ENCODE data around the gene CDYL2.
A peak's percentile ranks its signal among the peaks of the same experiment; 100 is the strongest.

Gene CDYL2

DNA sequence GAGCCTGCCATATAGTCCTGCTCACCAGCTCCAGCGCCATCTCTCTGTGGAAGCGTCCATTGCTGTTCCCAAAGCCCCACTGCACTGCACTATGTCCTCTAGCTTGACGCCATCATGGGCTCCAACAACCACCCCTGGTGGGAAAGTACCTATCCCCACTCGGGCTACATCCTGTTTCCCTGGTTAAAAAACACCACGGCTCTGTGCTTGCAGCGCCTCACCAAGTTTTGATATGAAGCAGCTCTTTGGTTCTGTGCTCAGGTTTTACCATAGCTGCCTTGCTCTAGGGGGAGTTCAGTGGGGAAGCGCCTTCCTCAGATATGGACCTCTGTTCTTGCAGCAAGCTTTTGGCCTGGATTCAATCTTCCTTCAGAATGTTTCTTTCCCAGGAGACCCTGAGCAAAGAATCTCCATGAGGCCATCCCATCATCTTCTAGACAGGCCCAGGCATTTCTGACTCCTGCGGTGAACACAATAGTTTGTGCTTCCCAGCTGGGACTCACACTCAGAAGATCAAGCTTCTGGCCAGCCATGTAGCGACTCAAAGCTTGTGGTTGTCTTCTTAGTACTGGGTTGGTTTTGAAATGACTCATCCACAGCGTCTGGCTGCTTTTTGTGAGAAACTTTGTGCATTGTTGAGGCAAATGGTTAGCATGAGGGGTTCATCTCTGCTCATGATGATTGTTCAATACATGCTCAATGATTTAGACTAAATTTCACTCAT is 224.1 kb downstream of the CDYL2 start:
- no peak for DNase-seq

DNA sequence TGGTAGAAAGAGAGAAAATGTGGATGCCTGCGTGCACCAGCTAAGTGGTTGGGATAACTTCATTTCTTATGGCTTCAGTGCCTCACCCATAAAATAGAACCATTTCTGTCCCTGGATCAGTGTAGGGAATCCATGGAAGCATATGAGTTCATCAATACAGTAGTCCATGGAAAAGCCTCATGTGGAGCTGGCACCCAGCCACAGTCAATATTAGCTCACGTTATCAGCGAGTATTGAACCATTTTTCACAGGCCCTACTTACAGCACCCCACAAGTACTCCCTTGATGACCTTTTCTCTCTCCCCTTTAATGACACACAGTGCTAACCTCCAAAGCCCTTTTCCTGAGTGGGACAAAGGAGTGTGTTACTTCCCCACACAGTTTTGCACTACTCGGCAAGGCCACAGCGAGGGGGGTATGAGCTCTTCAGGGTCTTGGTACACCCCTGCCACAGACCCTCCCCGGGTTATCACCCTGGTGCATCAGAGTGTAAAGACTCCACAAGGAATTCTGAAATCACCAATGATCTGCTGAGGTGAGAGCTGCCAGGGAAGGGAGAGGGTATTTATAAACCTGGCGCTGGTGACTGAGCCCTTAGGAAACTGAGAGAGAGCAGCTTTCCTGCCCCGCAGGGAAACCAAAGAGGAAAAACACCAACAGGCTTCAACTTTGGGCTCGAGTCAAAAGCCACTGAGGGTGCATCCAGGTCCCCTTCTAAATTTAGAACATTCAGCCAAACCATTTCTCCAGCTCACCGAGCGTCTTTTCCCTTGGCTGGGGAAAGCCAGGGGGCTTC is 226.7 kb downstream of the CDYL2 start:
- DNase-seq, result no peak

GRCh38 chr16:80576343-80576912 is 228.0 kb downstream of the CDYL2 start:
- DNase-seq, result no peak

DNA sequence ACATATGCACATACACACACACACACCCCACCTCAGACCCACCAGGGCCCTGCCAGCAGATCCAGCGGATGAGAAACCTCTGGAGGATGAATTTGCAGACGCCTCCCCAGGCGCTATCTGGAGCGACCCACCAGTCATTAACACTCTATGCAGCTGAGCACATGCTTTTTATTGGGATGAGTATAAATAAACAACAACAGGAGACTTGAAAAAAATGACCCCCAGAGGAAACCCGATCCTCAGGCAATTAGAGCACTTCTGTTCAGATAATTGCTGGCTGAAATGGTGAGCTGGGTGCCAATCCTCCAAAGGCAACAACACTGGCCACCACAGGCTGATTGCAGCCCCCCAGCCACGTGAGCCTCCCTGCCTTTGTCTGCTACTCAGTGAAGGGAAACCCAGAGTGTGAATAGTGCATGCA is 230.7 kb downstream of the CDYL2 start:
- DNase-seq, result peak; percentile 84

GRCh38 chr16:80570106-80570478 is 234.3 kb downstream of the CDYL2 start:
- DNase-seq, result no peak

DNA sequence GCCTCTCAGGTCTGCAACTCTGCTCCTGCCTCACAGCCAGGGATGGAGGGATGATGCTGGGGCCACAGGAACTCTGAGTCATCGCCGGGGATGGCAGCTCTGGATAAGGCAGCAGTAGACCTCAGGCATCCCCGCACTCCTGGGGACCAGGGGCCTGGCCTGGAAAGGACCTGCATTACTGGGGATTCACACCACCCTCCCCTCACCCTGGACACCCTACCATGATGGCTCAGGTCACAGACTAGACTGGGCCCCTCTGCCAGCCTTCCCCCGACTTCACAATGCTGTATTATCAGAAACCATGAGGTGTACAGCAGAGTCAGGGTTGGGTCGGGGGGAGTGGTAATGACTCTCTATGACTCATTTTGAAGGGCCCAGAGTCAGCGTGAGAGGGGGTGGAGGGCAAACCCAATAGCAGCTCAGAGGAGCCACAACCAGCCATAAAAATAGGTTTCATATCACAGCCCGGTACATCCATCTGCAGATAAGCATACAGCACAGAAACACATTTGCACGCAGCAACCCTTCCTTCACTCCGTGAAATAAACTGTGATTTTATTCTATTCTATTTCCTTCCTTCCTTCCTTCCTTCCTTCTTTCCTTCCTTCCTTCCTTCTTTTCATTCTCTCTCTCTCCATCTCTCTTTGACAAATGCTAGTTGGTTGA is 234.8 kb downstream of the CDYL2 start:
- DNase-seq, result no peak

GRCh38 chr16:80564394-80564793 is 240.0 kb downstream of the CDYL2 start:
- DNase-seq, result no peak

DNA sequence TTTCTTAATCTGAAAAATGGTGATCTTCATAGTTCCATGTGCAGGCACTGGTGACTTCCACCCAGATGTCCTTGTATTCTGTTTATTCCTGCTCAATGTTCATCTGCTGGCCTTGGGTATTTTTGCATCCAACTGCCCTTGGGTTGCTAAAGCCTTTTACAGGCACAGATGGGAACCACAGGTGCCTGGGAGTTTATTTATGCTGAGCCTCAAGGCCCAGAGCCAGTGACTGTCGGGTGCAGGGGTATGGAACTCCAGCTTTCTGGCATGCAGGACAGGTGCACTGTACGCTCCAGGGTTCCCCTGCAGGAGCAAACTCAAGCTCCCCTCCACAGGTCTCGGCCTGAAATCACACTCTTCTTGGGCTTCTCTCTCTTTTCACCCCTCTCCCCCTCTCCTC is 241.3 kb downstream of the CDYL2 start:
- no peak for DNase-seq

GRCh38 chr16:80559369-80559768 is 245.0 kb downstream of the CDYL2 start:
- no peak for DNase-seq

DNA sequence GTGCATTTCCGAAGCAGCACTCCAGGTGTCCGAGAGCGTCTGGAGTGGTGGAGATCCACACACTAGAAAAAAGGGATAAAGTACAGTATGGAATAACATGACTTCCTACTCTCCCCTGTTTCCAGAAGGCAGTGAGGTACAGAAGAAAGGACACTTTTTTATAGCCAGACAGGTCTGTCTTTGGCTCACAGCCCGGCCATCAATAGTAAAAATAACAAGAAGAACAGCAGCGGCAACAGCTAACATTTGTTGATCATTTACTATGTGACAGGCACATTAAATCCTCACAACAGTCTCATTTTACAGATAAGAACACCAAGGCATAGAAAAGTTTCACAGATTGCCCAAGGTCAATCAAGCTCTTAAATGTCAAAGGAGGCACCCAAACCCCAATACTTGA is 247.4 kb downstream of the CDYL2 start:
- DNase-seq, result no peak

DNA sequence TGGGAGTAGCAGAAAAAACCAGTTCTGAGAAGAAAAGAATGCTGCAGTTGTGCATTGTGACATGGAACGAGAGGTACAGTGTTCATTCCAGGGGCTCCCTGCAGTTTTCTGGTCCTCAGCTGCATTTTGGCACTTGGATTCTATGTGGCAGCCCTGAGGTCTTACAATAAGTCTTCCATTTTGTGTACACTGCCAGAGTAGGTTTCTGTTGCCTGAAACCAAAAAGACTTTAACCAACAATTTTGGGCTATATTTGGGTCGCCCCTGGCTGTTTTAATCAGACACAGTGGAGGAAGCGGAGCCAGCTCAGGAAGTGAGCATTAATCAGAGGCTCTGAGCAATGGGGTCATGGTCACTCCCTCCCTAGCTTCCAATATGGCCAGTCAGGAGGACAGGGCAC is 247.9 kb downstream of the CDYL2 start:
- DNase-seq, result no peak

- no peak for DNase-seq
These were observed 250.4 kb downstream of the CDYL2 start for GRCh38 chr16:80554033-80554432.

DNA sequence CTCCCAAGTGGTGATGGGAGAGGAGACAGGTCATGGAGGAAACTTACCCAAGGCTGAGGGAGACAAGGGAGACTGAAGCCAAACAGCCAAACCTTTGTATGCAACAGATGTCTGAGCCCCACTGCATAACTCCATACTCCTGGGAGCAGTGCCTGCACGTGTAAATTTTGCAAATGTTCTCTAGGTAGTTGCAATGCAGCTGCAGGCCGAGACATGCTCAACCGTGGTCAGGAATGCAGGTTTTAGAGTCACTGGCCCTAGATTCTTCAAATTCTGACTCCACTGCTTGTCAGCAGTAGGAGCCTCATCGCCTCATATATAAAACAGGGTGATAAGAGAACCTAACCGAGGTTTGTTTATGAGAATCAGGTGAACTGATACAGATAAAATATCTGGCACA is 252.1 kb downstream of the CDYL2 start:
- no peak for DNase-seq
